Measurements from ENCODE around the gene ZNF407.

DNA sequence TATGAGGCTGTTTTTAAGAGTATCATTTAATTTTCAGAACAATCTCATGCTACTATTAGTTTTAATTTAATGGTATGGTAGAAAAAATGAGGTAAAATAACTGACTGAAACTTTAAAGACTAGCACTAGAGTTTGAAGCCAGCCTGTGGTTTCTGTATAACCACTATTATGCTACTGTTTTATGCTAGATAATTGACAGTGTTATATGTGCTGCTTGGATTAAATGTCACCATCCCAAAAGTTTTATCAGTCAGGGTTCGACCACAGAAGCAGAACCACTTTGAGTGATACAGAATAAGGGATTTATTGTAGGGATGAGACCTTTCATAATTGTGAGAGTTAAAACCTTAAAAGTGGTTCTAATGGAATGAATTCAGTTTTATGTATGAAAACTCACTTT is 339.6 kb downstream of the ZNF407 start:
- TF ChIP-seq, protein P1, sequence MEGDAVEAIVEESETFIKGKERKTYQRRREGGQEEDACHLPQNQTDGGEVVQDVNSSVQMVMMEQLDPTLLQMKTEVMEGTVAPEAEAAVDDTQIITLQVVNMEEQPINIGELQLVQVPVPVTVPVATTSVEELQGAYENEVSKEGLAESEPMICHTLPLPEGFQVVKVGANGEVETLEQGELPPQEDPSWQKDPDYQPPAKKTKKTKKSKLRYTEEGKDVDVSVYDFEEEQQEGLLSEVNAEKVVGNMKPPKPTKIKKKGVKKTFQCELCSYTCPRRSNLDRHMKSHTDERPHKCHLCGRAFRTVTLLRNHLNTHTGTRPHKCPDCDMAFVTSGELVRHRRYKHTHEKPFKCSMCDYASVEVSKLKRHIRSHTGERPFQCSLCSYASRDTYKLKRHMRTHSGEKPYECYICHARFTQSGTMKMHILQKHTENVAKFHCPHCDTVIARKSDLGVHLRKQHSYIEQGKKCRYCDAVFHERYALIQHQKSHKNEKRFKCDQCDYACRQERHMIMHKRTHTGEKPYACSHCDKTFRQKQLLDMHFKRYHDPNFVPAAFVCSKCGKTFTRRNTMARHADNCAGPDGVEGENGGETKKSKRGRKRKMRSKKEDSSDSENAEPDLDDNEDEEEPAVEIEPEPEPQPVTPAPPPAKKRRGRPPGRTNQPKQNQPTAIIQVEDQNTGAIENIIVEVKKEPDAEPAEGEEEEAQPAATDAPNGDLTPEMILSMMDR (IDR thresholded peaks at IDR 0.05) = no peak
- no peak for TF ChIP-seq POLR2A (IDR thresholded peaks at IDR 0.05)

All from heart left ventricle (tissue), 13 donors.